ENCODE data around the gene PDE4D. TPM values are rescaled to one million over a fixed set of nuclear protein-coding genes. Genes with fewer than 3 reads are reported as not detected.

Gene PDE4D
- total and polyA plus RNA-seq, 2 experiments from 2014 or later: 21.9 to 54.2 TPM

DNA sequence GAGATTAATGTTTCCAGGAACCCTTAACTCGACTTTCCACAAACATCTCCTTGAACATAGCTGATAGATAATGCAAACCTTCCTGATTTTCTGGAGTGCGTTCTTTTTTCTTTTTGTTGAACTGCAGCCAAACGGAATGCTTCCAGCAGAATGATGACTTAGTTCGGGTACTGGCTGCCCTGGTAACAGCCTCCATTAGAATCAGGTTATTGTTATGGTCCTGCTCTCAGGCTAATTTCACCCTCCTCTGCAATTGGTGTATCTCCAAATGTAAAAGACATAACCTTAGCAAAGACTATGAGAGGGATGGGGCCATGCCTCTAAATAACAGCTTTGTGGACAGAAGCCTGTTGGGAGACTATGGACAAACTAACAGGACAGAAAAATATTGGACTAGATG, 116.5 kb downstream of the PDE4D start:
- Histone ChIP-seq H3K36me3 (no peaks in the 10 kb centered on the region), H3K27ac (no peak overlapping the region), H3K4me3 (no peak overlapping the region), H3K4me1 (ENCODE audit: low read depth) (no peaks in the 10 kb centered on the region), H3K9me3 (ENCODE audit: low read depth) (no peaks in the 10 kb centered on the region), H3K27me3 (no peaks in the 10 kb centered on the region)
- no peak for DNase-seq (ENCODE audit: low read depth in 1 of 2, low spot score in 1 of 2)
- TF ChIP-seq, protein P1, sequence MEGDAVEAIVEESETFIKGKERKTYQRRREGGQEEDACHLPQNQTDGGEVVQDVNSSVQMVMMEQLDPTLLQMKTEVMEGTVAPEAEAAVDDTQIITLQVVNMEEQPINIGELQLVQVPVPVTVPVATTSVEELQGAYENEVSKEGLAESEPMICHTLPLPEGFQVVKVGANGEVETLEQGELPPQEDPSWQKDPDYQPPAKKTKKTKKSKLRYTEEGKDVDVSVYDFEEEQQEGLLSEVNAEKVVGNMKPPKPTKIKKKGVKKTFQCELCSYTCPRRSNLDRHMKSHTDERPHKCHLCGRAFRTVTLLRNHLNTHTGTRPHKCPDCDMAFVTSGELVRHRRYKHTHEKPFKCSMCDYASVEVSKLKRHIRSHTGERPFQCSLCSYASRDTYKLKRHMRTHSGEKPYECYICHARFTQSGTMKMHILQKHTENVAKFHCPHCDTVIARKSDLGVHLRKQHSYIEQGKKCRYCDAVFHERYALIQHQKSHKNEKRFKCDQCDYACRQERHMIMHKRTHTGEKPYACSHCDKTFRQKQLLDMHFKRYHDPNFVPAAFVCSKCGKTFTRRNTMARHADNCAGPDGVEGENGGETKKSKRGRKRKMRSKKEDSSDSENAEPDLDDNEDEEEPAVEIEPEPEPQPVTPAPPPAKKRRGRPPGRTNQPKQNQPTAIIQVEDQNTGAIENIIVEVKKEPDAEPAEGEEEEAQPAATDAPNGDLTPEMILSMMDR (IDR thresholded peaks at IDR 0.05; ENCODE audit: low read depth, low read length): no peak

- TF ChIP-seq, protein P1 (IDR thresholded peaks at IDR 0.05; ENCODE audit: low read depth, low read length): no peak
These were observed 120.2 kb downstream of the PDE4D start for GRCh38 chr5:59773294-59773693.

GRCh38 chr5:59772757-59773156, 120.8 kb downstream of the PDE4D start:
- TF ChIP-seq, protein P1 (IDR thresholded peaks at IDR 0.05; ENCODE audit: low read depth, low read length): no peak
- DNase-seq (ENCODE audit: low read depth in 1 of 2, low spot score in 1 of 2): no peak
- Histone ChIP-seq H3K36me3 (no peaks in the 10 kb centered on the region), H3K4me3 (no peak overlapping the region), H3K9me3 (ENCODE audit: low read depth) (no peaks in the 10 kb centered on the region), H3K27me3 (peaks cover 25% of the 10 kb centered on the region), H3K27ac (no peak overlapping the region), H3K4me1 (ENCODE audit: low read depth) (no peaks in the 10 kb centered on the region)

More at GRCh38 chr5:59773294-59773693, 120.2 kb downstream of the PDE4D start:
- Histone ChIP-seq H3K9me3 (ENCODE audit: low read depth) (no peaks in the 10 kb centered on the region), H3K4me1 (ENCODE audit: low read depth) (no peaks in the 10 kb centered on the region), H3K4me3 (no peak overlapping the region), H3K27me3 (peaks cover 19% of the 10 kb centered on the region), H3K27ac (no peak overlapping the region), H3K36me3 (no peaks in the 10 kb centered on the region)
- no peak for DNase-seq (ENCODE audit: low read depth in 1 of 2, low spot score in 1 of 2)

GRCh38 chr5:59772206-59772605, 121.3 kb downstream of the PDE4D start:
- Histone ChIP-seq H3K4me3 (no peak overlapping the region), H3K27me3 (peaks cover 30% of the 10 kb centered on the region)

DNA sequence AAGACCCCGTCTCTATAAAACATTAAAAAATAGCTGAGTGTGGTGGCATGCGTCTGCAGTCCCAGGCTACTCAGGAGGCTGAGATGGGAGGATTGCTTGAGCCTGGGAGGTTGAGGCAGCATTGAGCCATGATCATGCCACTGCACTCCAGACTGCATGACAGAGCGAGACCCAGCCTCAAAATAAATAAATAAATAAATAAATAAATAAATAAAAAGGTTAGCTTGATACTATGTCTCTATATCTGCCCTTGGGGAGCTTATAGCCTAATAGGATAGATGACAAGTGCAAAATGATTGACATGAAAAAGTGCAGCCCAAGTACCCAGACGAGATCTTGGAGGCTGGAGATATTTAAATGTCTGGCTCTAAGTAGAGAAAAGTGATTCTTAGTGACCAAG, 122.6 kb downstream of the PDE4D start:
- no peak overlapping the region for H3K4me3 ChIP-seq

More at GRCh38 chr5:59772206-59772605, 121.3 kb downstream of the PDE4D start:
- Histone ChIP-seq H3K4me1 (ENCODE audit: low read depth) (no peaks in the 10 kb centered on the region), H3K36me3 (no peaks in the 10 kb centered on the region), H3K27ac (no peak overlapping the region), H3K9me3 (ENCODE audit: low read depth) (no peaks in the 10 kb centered on the region)
- TF ChIP-seq, protein P1 (IDR thresholded peaks at IDR 0.05; ENCODE audit: low read depth, low read length): no peak
- DNase-seq (ENCODE audit: low read depth in 1 of 2, low spot score in 1 of 2): no peak

More for the DNA sequence above, 122.6 kb downstream of the PDE4D start:
- DNase-seq (ENCODE audit: low read depth in 1 of 2, low spot score in 1 of 2): no peak
- Histone ChIP-seq H3K27ac (no peak overlapping the region), H3K4me1 (ENCODE audit: low read depth) (no peaks in the 10 kb centered on the region), H3K36me3 (no peaks in the 10 kb centered on the region), H3K27me3 (peaks cover 32% of the 10 kb centered on the region), H3K9me3 (ENCODE audit: low read depth) (no peaks in the 10 kb centered on the region)
- TF ChIP-seq, protein P1 (IDR thresholded peaks at IDR 0.05; ENCODE audit: low read depth, low read length): no peak

All from cardiac muscle cell (in vitro differentiated cells and primary cell).